ENCODE data around the gene ACOX3. TPM values are rescaled to one million over a fixed set of nuclear protein-coding genes. Genes with fewer than 3 reads are reported as not detected.

ACOX3 gene
- total RNA-seq, 1 donor: 26.9 TPM

Small RNA genes lying within 50 kb of the gene (small RNA-seq; reads per million reads assigned to genes)
- not detected for gene RNA5SP152

Other genes with a start within 250 kb of the ACOX3 start
- gene SH3TC1, start 241.4 kb downstream of the ACOX3 start, total RNA-seq (ENCODE audit: low replicate concordance): 0.41 and 1.5 TPM in 2 replicates
- 7.6 and 9.6 TPM in 2 replicates for gene HTRA3, start 171.0 kb downstream of the ACOX3 start, total RNA-seq (ENCODE audit: low replicate concordance)
- 10.8 and 18.9 TPM in 2 replicates for gene TRMT44, start 54 bp upstream of the ACOX3 start, total RNA-seq (ENCODE audit: low replicate concordance)
- 0.36 and 2.0 TPM in 2 replicates for gene GPR78, start 139.7 kb upstream of the ACOX3 start, total RNA-seq (ENCODE audit: low replicate concordance)
- gene CPZ, start 152.0 kb upstream of the ACOX3 start, total RNA-seq (ENCODE audit: low replicate concordance): 7.0 and 24.9 TPM in 2 replicates